Fibroblast of peridontal ligament (primary cell): ENCODE results near the gene MAGEA12.
"Not testable (repeated sequence)": the region's sequence is repeated elsewhere in the genome, so short reads cannot be mapped to it uniquely, and the experiment has no call there.

Experiments used
- DNase-seq: peaks from one replicate; pipeline ENCODE4 v3.0.0-alpha.2; 2010; ENCODE audit errors: extremely low read depth

Gene MAGEA12

GRCh38 chrX:152733261-152733975, at the start of gene MAGEA12, which contains the start of gene CSAG1:
Gene MAGEA12 (plus strand): TSS chrX:152733757. CDS start chrX:152736162, 2,405 bp downstream.
Gene CSAG1 (minus strand): TSS chrX:152733721. CDS start chrX:152732460, 1,261 bp downstream.
- DNase-seq, result no peak

GRCh38 chrX:152697952-152698931, 35.3 kb upstream of the MAGEA12 start, which contains the start of gene MAGEA3:
Gene MAGEA3 (plus strand): TSS chrX:152698794. CDS start chrX:152700833, 2,039 bp downstream.
- DNase-seq, result not testable (repeated sequence)

GRCh38 chrX:152700390-152700789, 33.2 kb upstream of the MAGEA12 start:
- DNase-seq, result not testable (repeated sequence)

- not testable (repeated sequence) for DNase-seq
Observed at GRCh38 chrX:152706500-152706899, 27.1 kb upstream of the MAGEA12 start.

- not testable (repeated sequence) for DNase-seq
Observed at GRCh38 chrX:152709173-152709572, 24.4 kb upstream of the MAGEA12 start, which contains the start of gene CSAG2. Gene CSAG2 (minus strand): TSS chrX:152709273. CDS start chrX:152709112, 161 bp downstream.

GRCh38 chrX:152713195-152713594, 20.4 kb upstream of the MAGEA12 start:
- DNase-seq, result not testable (repeated sequence)

- DNase-seq, result not testable (repeated sequence)
Observed at GRCh38 chrX:152713815-152714787, 19.5 kb upstream of the MAGEA12 start, which contains the start of gene MAGEA2B. Gene MAGEA2B (plus strand): TSS chrX:152714628. CDS start chrX:152717107, 2,479 bp downstream.

GRCh38 chrX:152725409-152725808, 8.1 kb upstream of the MAGEA12 start:
- DNase-seq, result no peak

GRCh38 chrX:152734143-152734858, 744 bp downstream of the MAGEA12 start:
- DNase-seq, result not testable (repeated sequence)

GRCh38 chrX:152735101-152735500, 1.5 kb downstream of the MAGEA12 start:
- no peak for DNase-seq

- DNase-seq, result no peak
Observed at GRCh38 chrX:152735860-152736511, 2.4 kb downstream of the MAGEA12 start.

- not testable (repeated sequence) for DNase-seq
Observed at GRCh38 chrX:152736528-152736927, 3.0 kb downstream of the MAGEA12 start.

GRCh38 chrX:152738560-152738959, 5.0 kb downstream of the MAGEA12 start:
- no peak for DNase-seq

- not testable (repeated sequence) for DNase-seq
Observed at GRCh38 chrX:152753686-152754650, 20.4 kb downstream of the MAGEA12 start, which contains the start of gene MAGEA2. Gene MAGEA2 (minus strand): TSS chrX:152753842. CDS start chrX:152751363, 2,479 bp downstream.

GRCh38 chrX:152754871-152755270, 21.3 kb downstream of the MAGEA12 start:
- not testable (repeated sequence) for DNase-seq

GRCh38 chrX:152758918-152759317, 25.4 kb downstream of the MAGEA12 start, which contains the start of gene CSAG3:
Gene CSAG3 (plus strand): TSS chrX:152759218.
- DNase-seq, result not testable (repeated sequence)

GRCh38 chrX:152759544-152759943, 26.0 kb downstream of the MAGEA12 start:
- DNase-seq, result not testable (repeated sequence)

- not testable (repeated sequence) for DNase-seq
Observed at GRCh38 chrX:152761582-152761981, 28.0 kb downstream of the MAGEA12 start.
